Renal cortex interstitium (tissue), 11 donors: ENCODE measurements around the gene GRID1. TPM values are rescaled to one million over a fixed set of nuclear protein-coding genes. Genes with fewer than 3 reads are reported as not detected.

Source experiments
- DNase-seq, 11 donors: peaks; one replicate each; pipeline ENCODE4 v3.0.0-alpha.2; 2013; ENCODE audit warnings: low read depth in 9 of 11, low spot score in 4 of 11; ENCODE audit errors: extremely low read depth in 1 of 11
- polyA plus RNA-seq, 3 donors: library from polyadenylated mRNA; unstranded; fragments of 120-200 nt; gene quantifications; one replicate each; pipeline ENCODE4 v1.2.1, GENCODE V29; 2013; ENCODE audit not compliant: insufficient read length in 3 of 3

GRID1 gene
- polyA plus RNA-seq, 3 donors, result 1.6 to 1.8 (median 1.6) TPM

DNA sequence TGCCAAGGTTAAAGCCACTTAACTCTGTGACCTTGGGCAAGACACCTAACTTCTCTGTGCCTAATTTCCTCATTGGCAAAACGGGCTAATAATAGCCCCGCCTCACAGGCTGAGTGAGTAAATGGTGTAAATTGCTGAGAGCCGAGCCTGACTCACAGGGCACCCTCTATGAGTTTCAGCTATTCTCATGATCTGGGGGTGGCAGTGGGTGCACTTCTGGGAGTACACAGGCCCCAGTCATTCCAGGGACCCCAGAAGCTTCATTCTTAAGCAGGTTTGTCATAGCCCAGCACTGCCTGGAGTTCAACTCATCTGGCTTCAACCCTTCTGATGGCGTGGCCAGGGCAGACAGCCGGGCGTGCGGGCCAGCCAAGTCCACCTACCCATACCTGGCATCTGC, 137.2 kb downstream of the GRID1 start:
- DNase-seq, result no peak

DNA sequence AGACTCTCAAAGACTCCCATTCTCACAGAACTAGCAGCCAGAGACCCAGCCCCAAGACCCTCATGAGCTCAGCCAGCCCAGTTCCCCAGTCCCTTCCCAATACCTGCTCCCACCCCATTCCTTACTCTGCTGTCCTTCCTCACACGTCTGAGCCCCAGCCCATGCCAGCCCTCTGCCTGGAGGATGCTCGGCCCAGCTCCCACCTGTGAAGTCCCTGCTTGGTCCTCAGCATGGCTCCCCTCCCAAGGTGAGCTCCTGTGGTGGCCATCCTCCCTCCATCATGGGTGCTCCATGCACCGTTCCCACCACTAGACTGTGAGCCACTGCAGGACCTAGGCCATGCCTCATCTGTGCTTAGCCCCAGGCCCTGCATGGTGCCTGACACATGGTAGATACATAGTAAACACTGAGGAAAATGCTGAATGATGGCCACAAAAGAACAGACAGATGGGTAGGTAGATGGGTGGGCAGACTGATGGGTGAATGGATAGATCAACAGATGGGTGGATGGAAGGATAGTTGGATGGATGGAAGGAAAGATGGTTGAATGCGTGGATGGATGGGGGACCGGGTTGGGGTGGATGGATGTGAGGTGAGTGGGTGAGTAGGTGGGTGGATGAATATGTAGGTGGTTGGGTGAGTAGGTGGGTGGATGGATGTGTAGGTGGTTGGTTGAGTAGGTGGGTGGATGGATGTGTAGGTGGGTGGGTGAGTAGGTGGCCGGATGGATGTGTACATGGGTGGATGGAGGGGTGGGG, 138.9 kb downstream of the GRID1 start:
- no peak for DNase-seq

DNA sequence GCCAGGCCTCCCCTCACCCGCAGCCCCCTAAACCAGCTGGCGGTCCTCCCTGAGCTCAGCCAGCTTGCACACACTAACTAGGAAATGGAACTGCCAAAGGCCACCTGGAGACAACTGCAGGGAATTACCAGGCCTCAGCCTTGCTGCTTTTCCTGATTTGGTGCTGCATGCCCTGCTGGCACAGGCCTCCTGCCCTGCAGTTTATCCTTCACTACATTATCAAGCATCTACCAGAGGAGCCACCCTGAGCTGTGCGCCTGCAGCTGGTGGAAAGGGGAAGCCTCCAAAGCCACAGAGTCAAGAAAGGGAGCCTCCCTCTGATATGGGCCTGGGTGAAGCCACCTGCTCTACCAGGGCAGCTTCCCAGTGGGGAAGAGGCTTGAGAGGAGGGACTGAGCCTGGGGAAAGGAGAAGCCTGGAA, 139.8 kb downstream of the GRID1 start:
- DNase-seq, result no peak

GRCh38 chr10:86226016-86226415, 140.6 kb downstream of the GRID1 start:
- no peak for DNase-seq

- no peak for DNase-seq
Measured at GRCh38 chr10:86225103-86225782, 141.4 kb downstream of the GRID1 start.

GRCh38 chr10:86224354-86225102, 142.1 kb downstream of the GRID1 start:
- DNase-seq, result no peak

GRCh38 chr10:86223256-86223655, 143.3 kb downstream of the GRID1 start:
- no peak for DNase-seq

GRCh38 chr10:86222687-86223086, 143.9 kb downstream of the GRID1 start:
- DNase-seq, result no peak

GRCh38 chr10:86222336-86222650, 144.3 kb downstream of the GRID1 start:
- DNase-seq, result no peak

- no peak for DNase-seq
Measured at GRCh38 chr10:86221442-86222335, 144.9 kb downstream of the GRID1 start.

GRCh38 chr10:86220626-86221025, 146.0 kb downstream of the GRID1 start:
- DNase-seq, result no peak

- DNase-seq, result no peak
Measured at GRCh38 chr10:86219271-86219670, 147.3 kb downstream of the GRID1 start.

DNA sequence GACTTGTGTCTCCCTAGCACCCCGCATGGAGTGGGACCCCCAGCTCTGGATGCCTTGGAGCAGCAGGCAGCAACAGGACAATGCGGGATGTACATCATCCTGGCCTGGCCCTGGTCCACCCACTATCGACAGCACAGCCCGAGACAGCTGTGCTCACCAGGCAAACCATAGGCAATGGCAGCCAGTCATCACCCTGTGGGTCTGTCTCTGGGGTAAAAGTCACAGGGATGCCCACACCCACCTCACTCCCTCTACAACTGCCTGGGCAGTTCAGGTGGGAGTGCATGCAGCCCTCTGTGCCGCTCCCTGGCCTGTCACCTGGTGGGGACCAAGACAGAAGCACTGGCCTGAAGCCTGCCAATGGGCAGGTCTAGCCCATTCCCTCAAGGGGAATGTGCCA, 147.8 kb downstream of the GRID1 start:
- no peak for DNase-seq

GRCh38 chr10:86218160-86218559, 148.4 kb downstream of the GRID1 start:
- DNase-seq, result no peak

DNA sequence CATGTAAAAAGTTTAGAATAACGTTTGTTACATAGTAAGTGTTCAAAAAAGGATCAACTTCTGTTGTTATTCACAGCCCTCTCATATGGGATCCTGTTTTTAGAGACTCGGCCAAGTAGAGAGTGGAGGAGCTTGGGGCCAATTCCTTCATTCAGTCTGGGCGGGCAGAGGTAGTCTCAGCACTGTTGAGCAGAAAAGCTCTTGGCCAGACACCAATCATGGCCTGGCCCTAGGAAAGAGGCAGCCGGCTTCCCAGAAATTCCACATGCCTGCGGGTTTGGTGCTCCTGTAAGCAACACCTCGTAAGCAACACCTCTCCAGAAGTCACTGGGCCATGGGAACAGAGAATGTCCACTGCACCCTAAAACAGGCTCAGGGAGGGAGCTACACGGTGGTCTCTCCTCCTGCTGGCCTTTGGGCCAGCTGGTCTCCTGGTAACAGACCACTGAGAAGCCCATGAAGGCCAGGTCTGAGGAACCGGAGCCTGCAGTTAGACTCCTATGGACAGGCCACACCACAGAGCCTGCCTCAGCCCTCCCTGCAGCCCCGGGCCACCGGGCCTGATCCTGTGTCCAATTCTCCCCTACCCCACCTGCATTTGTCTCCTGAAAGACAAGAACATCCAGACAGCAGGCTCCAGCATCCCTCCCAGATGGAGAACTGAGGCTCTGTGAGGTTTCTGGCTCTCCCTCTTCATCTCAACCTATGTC, 149.1 kb downstream of the GRID1 start:
- no peak for DNase-seq

DNA sequence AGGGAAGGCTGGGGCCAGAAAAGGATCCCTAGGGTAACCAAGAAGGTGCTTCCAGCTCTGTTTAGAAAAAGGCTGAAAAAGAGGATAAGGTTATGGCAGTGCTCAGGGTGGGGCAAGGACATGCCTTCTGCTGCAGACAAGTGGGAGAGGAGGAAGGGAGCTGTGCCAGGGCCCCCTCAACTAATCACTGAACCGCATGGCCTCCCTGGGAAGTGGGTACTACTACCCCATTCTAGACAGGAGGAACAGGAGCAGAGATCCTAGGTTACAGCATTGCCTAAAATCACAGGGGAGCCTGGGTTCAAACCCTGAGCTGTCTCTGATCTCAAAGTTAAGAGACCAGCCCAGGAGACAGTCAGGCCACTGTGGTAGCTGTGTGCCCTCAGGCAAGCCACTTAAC, 149.7 kb downstream of the GRID1 start:
- no peak for DNase-seq

GRCh38 chr10:86215712-86216111, 150.9 kb downstream of the GRID1 start:
- no peak for DNase-seq

GRCh38 chr10:86215046-86215445, 151.5 kb downstream of the GRID1 start:
- no peak for DNase-seq

DNA sequence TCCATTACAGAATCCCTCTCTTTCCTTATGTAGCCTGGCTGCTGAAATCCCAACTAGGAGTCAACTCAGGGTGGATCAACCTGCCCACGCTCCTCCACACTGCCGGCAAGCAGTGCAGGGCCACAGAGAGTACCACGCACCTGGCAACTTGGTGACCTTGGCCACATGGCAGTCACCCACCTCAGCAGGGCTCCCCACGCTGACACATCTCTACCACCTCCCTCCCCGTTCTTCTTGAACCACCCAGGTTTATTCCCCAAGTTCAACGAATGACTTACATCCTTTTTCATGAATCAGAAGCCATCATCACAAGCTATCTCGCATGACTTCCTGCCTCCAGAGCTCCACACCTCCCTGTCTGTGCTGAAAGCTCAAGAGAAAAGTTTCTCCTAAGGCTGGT, 153.4 kb downstream of the GRID1 start:
- no peak for DNase-seq
